GM23248 (cell line): ENCODE results near the gene RBBP8NL.

Experiments used
- EZH2 ChIP-seq: fragments of 200-600 bp; sonication (generic); IDR thresholded peaks from 2 replicates; pipeline ENCODE4 v1.6.1; 2018; ENCODE audit warnings: antibody characterized with exemption, mild to moderate bottlenecking; ENCODE audit not compliant: insufficient read depth, poor library complexity, severe bottlenecking
- EZH2phosphoT487 ChIP-seq: fragments of 200-600 bp; sonication (generic); IDR thresholded peaks from 2 replicates; pipeline ENCODE4 v1.6.1; 2018; ENCODE audit warnings: antibody characterized with exemption, moderate library complexity, mild to moderate bottlenecking, low read depth; ENCODE audit not compliant: insufficient read depth

DNA sequence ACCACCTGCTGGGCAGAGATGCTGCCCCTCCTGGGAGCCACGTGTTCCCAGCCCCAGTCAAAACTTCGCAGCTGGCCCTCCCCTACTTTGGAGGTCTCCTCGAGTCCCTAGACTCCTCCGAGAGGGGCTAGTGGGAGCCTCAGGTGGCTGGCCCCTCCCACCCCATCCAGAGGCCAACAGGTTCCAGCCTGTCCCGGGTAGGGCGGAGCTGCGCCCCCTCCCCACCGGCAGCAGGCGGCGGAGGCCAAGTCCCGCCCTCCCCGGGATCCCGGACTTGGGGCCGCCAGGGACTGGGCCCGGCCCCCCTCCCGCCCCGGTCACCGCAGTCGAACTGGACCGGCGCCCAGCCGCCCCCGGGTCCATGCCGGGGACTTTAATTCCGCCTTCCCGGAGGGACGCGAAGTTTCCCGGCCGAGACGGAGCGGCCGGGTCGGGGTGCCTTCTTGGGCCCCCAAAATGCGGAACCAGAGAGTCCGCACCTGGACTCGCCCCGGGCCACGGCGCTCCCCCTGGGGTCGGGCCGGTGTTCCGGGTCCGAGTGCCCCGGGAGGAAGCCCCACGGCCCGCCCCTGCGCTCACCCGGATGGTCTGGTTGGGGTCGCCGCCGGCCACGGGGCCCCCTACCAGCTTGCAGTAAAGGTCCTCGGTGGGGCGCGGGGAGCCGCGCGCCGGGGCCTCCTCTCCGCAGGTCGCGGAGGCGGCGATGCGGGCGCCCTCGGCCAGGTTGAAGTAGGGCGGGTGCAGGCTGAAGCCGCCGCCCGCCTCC, 60.8 kb downstream of the RBBP8NL start:
- TF ChIP-seq EZH2 (peak; percentile 22), EZH2phosphoT487 (no peak)
